Measurements from ENCODE around the gene DCLK2.

The DCLK2 gene

GRCh38 chr4:150069353-150069752 is 8.9 kb upstream of the DCLK2 start:
- no peak for DNase-seq (ENCODE audit: low read depth in 2 of 2)

- DNase-seq (ENCODE audit: low read depth in 2 of 2) = no peak
These were observed 7.6 kb upstream of the DCLK2 start for GRCh38 chr4:150070464-150071170.

GRCh38 chr4:150072471-150072870 is 5.8 kb upstream of the DCLK2 start:
- DNase-seq (ENCODE audit: low read depth in 2 of 2) = no peak

- no peak for DNase-seq (ENCODE audit: low read depth in 2 of 2)
These were observed 5.1 kb upstream of the DCLK2 start for GRCh38 chr4:150072906-150073714.

- DNase-seq (ENCODE audit: low read depth in 2 of 2) = no peak
These were observed 4.2 kb upstream of the DCLK2 start for GRCh38 chr4:150074064-150074463.

- DNase-seq (ENCODE audit: low read depth in 2 of 2) = no peak
These were observed 385 bp downstream of the DCLK2 start for GRCh38 chr4:150078579-150079080.

- DNase-seq (ENCODE audit: low read depth in 2 of 2) = no peak
These were observed 886 bp downstream of the DCLK2 start for GRCh38 chr4:150079081-150079581.

- DNase-seq (ENCODE audit: low read depth in 2 of 2) = no peak
These were observed 2.1 kb downstream of the DCLK2 start for GRCh38 chr4:150080337-150080736.

GRCh38 chr4:150080875-150081274 is 2.6 kb downstream of the DCLK2 start:
- DNase-seq (ENCODE audit: low read depth in 2 of 2) = no peak

- no peak for DNase-seq (ENCODE audit: low read depth in 2 of 2)
These were observed 4.0 kb downstream of the DCLK2 start for GRCh38 chr4:150082241-150082640.

- no peak for DNase-seq (ENCODE audit: low read depth in 2 of 2)
These were observed 8.8 kb downstream of the DCLK2 start for GRCh38 chr4:150087006-150087405.

GRCh38 chr4:150089732-150090131 is 11.5 kb downstream of the DCLK2 start:
- DNase-seq (ENCODE audit: low read depth in 2 of 2) = no peak

- no peak for DNase-seq (ENCODE audit: low read depth in 2 of 2)
These were observed 12.6 kb downstream of the DCLK2 start for GRCh38 chr4:150090836-150091235.

- DNase-seq (ENCODE audit: low read depth in 2 of 2) = no peak
These were observed 16.4 kb downstream of the DCLK2 start for GRCh38 chr4:150094676-150095075.

GRCh38 chr4:150096625-150097024 is 18.4 kb downstream of the DCLK2 start:
- DNase-seq (ENCODE audit: low read depth in 2 of 2) = no peak

- DNase-seq (ENCODE audit: low read depth in 2 of 2) = no peak
These were observed 20.0 kb downstream of the DCLK2 start for GRCh38 chr4:150098214-150098613.

- DNase-seq (ENCODE audit: low read depth in 2 of 2) = no peak
These were observed 26.3 kb downstream of the DCLK2 start for GRCh38 chr4:150104404-150105027.

- DNase-seq (ENCODE audit: low read depth in 2 of 2) = no peak
These were observed 28.6 kb downstream of the DCLK2 start for GRCh38 chr4:150106886-150107285.

GRCh38 chr4:150108691-150109090 is 30.4 kb downstream of the DCLK2 start:
- no peak for DNase-seq (ENCODE audit: low read depth in 2 of 2)

GRCh38 chr4:150114641-150115040 is 36.4 kb downstream of the DCLK2 start:
- DNase-seq (ENCODE audit: low read depth in 2 of 2) = no peak

GRCh38 chr4:150115851-150116250 is 37.6 kb downstream of the DCLK2 start:
- DNase-seq (ENCODE audit: low read depth in 2 of 2) = no peak

GRCh38 chr4:150116506-150116905 is 38.3 kb downstream of the DCLK2 start:
- DNase-seq (ENCODE audit: low read depth in 2 of 2) = no peak
